ENCODE data around the gene OSER1. TPM values are rescaled to one million over a fixed set of nuclear protein-coding genes. Genes with fewer than 3 reads are reported as not detected.

The OSER1 gene
- polyA plus RNA-seq, 4 donors = 24.0 to 57.8 (median 51.3) TPM

Other genes starting within 250 kb of the OSER1 start
- 10 to 100 TPM in 1 of 4 donors, 1 to 10 TPM in 1, under 1 TPM in 2; 0.22 to 15.0 (median 2.2) TPM for gene JPH2, start 23.6 kb downstream of the OSER1 start, polyA plus RNA-seq
- gene GDAP1L1, start 36.5 kb upstream of the OSER1 start, polyA plus RNA-seq = 1 to 10 TPM in 2 of 4 donors, under 1 TPM in 1, not detected in 1; 0.54 to 1.5 (median 1.1) TPM
- 1 to 10 TPM; 2.0 to 8.3 (median 4.5) TPM for gene FITM2, start 100.4 kb upstream of the OSER1 start, polyA plus RNA-seq
- gene R3HDML, start 126.3 kb upstream of the OSER1 start, polyA plus RNA-seq = under 1 TPM in 1 of 4 donors, not detected in 3; 0.06 TPM
- gene HNF4A, start 144.9 kb upstream of the OSER1 start, polyA plus RNA-seq = 100 to 1,000 TPM in 2 of 4 donors, 10 to 100 TPM in 2; 56.7 to 324 (median 111) TPM

Data from small intestine (tissue), 4 donors.